Measurements from ENCODE around the gene ARHGEF28. TPM values are rescaled to one million over a fixed set of nuclear protein-coding genes. Genes with fewer than 3 reads are reported as not detected.

Gene ARHGEF28
- polyA plus RNA-seq, 1 donor from 2014 or later, result not detected

GRCh38 chr5:73615947-73616346, 10.0 kb upstream of the ARHGEF28 start:
- no peaks in the 10 kb centered on the region for H4K20me1 ChIP-seq (ENCODE audit: insufficient read depth)
- no peaks in the 10 kb centered on the region for H3K36me3 ChIP-seq (ENCODE audit: insufficient read depth, low read length)
- H2AFZ ChIP-seq (ENCODE audit: low read depth, low read length), result no peak overlapping the region
- H3K9me3 ChIP-seq (ENCODE audit: low read length), result no peaks in the 10 kb centered on the region
- no peak overlapping the region for H3K27ac ChIP-seq (ENCODE audit: low read length)
- no peaks in the 10 kb centered on the region for H3K79me2 ChIP-seq (replicated peaks; ENCODE audit: insufficient read depth, low read length)
- no peak overlapping the region for H3K9ac ChIP-seq (ENCODE audit: low read length)
- H3K27me3 ChIP-seq (ENCODE audit: insufficient read depth, low read depth, low read length), result no peaks in the 10 kb centered on the region
- no peaks in the 10 kb centered on the region for H3F3A ChIP-seq (ENCODE audit: insufficient read depth, low read length, poor library complexity, severe bottlenecking)
- no peak overlapping the region for H3K4me3 ChIP-seq (ENCODE audit: low read length)
- TF ChIP-seq CTCF (IDR thresholded peaks at IDR 0.05; ENCODE audit: poor library complexity, severe bottlenecking) (no peak), MXI1 (conservative IDR thresholded peaks at IDR 0.05; ENCODE audit: poor library complexity, severe bottlenecking) (no peak), TAF1 (IDR thresholded peaks at IDR 0.05; ENCODE audit: low read depth) (no peak), EP300 (conservative IDR thresholded peaks at IDR 0.05; ENCODE audit: poor library complexity, severe bottlenecking) (no peak), RAD21 (conservative IDR thresholded peaks at IDR 0.05) (no peak), POLR2AphosphoS5 (IDR thresholded peaks at IDR 0.05) (no peak), EZH2 (IDR thresholded peaks at IDR 0.05; ENCODE audit: borderline replicate concordance, insufficient read depth, low read length, poor library complexity, severe bottlenecking) (no peak), SMC3 (conservative IDR thresholded peaks at IDR 0.05; ENCODE audit: poor library complexity) (no peak), REST (IDR thresholded peaks at IDR 0.05; ENCODE audit: borderline replicate concordance) (no peak)
- H3K4me2 ChIP-seq (ENCODE audit: low read length), result no peak overlapping the region
- H3K9me2 ChIP-seq (ENCODE audit: insufficient read depth, low read length), result no peaks in the 10 kb centered on the region

GRCh38 chr5:73617510-73618279, 8.3 kb upstream of the ARHGEF28 start:
- Histone ChIP-seq H3K27me3 (ENCODE audit: insufficient read depth, low read depth, low read length) (no peaks in the 10 kb centered on the region), H2AFZ (ENCODE audit: low read depth, low read length) (no peak overlapping the region), H3K27ac (ENCODE audit: low read length) (no peak overlapping the region), H3K4me3 (ENCODE audit: low read length) (no peak overlapping the region), H3K4me2 (ENCODE audit: low read length) (no peak overlapping the region), H3F3A (ENCODE audit: insufficient read depth, low read length, poor library complexity, severe bottlenecking) (no peaks in the 10 kb centered on the region), H3K36me3 (ENCODE audit: insufficient read depth, low read length) (no peaks in the 10 kb centered on the region), H3K9me3 (ENCODE audit: low read length) (no peaks in the 10 kb centered on the region), H4K20me1 (ENCODE audit: insufficient read depth) (no peaks in the 10 kb centered on the region), H3K79me2 (replicated peaks; ENCODE audit: insufficient read depth, low read length) (no peaks in the 10 kb centered on the region), H3K9ac (ENCODE audit: low read length) (no peak overlapping the region), H3K9me2 (ENCODE audit: insufficient read depth, low read length) (no peaks in the 10 kb centered on the region)
- TF ChIP-seq EP300 (conservative IDR thresholded peaks at IDR 0.05; ENCODE audit: poor library complexity, severe bottlenecking) (no peak), TAF1 (IDR thresholded peaks at IDR 0.05; ENCODE audit: low read depth) (no peak)

All from neural cell (in vitro differentiated cells).